ENCODE measurements around the gene PRR22. TPM values are rescaled to one million over a fixed set of nuclear protein-coding genes. Genes with fewer than 3 reads are reported as not detected.
"Not testable (repeated sequence)": the region's sequence is repeated elsewhere in the genome, so short reads cannot be mapped to it uniquely, and the experiment has no call there.

PRR22 gene
- total RNA-seq, 1 experiment from 2014 or later: 5.6 TPM

GRCh38 chr19:5782945-5783919 lies 1.3 kb downstream of the PRR22 start:
- no peaks in the 10 kb centered on the region for H3K9me3 ChIP-seq (ENCODE audit: low read length)
- H3K4me2 ChIP-seq (ENCODE audit: low read length): no peak overlapping the region
- no TSS peak for BruUV-seq (replicated peaks)
- ChIA-PET POLR2A (ENCODE audit: unreplicated experiment) (no interaction called here), CTCF (interaction anchor here (0.6 kb wide), 1 partner anchor 20 kb away, joined by 3 read pairs; no protein-coding TSS in a partner anchor)
- H3K4me1 ChIP-seq (ENCODE audit: insufficient read depth, low read length): no peaks in the 10 kb centered on the region
- H3K27me3 ChIP-seq (ENCODE audit: low read length): no peaks in the 10 kb centered on the region
- H3K36me3 ChIP-seq (ENCODE audit: low read depth, low read length): peaks cover 27% of the 10 kb centered on the region
- H2AFZ ChIP-seq (ENCODE audit: low read length): no peak overlapping the region
- H3K27ac ChIP-seq (ENCODE audit: low read length): no peak overlapping the region
- no peak for TF ChIP-seq EZH2 (IDR thresholded peaks at IDR 0.05; ENCODE audit: low read length, unreplicated experiment)
- no peak for TF ChIP-seq CTCF (conservative IDR thresholded peaks at IDR 0.05; ENCODE audit: low read depth, low read length)
- TF ChIP-seq EZH2phosphoT487 (IDR thresholded peaks at IDR 0.05; ENCODE audit: borderline replicate concordance, low read length): no peak
- ATAC-seq (no peak), DNase-seq (no peak)
- no peaks in the 10 kb centered on the region for H4K20me1 ChIP-seq (ENCODE audit: low read length)
- no peaks in the 10 kb centered on the region for H3F3A ChIP-seq (ENCODE audit: low read length, unreplicated experiment)
- intact Hi-C loops (cut with micrococcal nuclease): no loop called here
- no peak overlapping the region for H3K4me3 ChIP-seq (ENCODE audit: low read length)
- no peak overlapping the region for H3K9ac ChIP-seq (ENCODE audit: low read length)
- H3K79me2 ChIP-seq (ENCODE audit: low read length): no peaks in the 10 kb centered on the region
- no peaks in the 10 kb centered on the region for H3K9me2 ChIP-seq (replicated peaks; ENCODE audit: low read length)

- no peak overlapping the region for H2AFZ ChIP-seq (ENCODE audit: low read length)
- H3K4me3 ChIP-seq (ENCODE audit: low read length): no peak overlapping the region
- H3K4me1 ChIP-seq (ENCODE audit: insufficient read depth, low read length): no peaks in the 10 kb centered on the region
- no peak for DNase-seq
- H3K9me3 ChIP-seq (ENCODE audit: low read length): no peaks in the 10 kb centered on the region
- H3K4me2 ChIP-seq (ENCODE audit: low read length): no peak overlapping the region
- TF ChIP-seq EZH2phosphoT487 (IDR thresholded peaks at IDR 0.05; ENCODE audit: borderline replicate concordance, low read length): no peak
- TF ChIP-seq EZH2 (IDR thresholded peaks at IDR 0.05; ENCODE audit: low read length, unreplicated experiment): no peak
- no peak for TF ChIP-seq CTCF (conservative IDR thresholded peaks at IDR 0.05; ENCODE audit: low read depth, low read length)
- no TSS peak for BruUV-seq (replicated peaks)
- H3F3A ChIP-seq (ENCODE audit: low read length, unreplicated experiment): no peaks in the 10 kb centered on the region
- H3K36me3 ChIP-seq (ENCODE audit: low read depth, low read length): peaks cover 19% of the 10 kb centered on the region
- no peaks in the 10 kb centered on the region for H4K20me1 ChIP-seq (ENCODE audit: low read length)
- no peak overlapping the region for H3K9ac ChIP-seq (ENCODE audit: low read length)
- POLR2A ChIA-PET (ENCODE audit: unreplicated experiment): no interaction called here
- no peaks in the 10 kb centered on the region for H3K79me2 ChIP-seq (ENCODE audit: low read length)
- intact Hi-C loops (cut with micrococcal nuclease): no loop called here
- peak; percentile 8; the same call in 1 of the 2 replicates for ATAC-seq
- H3K27me3 ChIP-seq (ENCODE audit: low read length): no peaks in the 10 kb centered on the region
- no peaks in the 10 kb centered on the region for H3K9me2 ChIP-seq (replicated peaks; ENCODE audit: low read length)
- CTCF ChIA-PET: interaction anchor here (0.6 kb wide), 1 partner anchor 21 kb away, joined by 3 read pairs; no protein-coding TSS in a partner anchor
- H3K27ac ChIP-seq (ENCODE audit: low read length): no peak overlapping the region
Measured at GRCh38 chr19:5782322-5782721, 2.2 kb downstream of the PRR22 start.

GRCh38 chr19:5780916-5781315 lies 3.6 kb downstream of the PRR22 start:
- H3K36me3 ChIP-seq (ENCODE audit: low read depth, low read length); H3K79me2 ChIP-seq (ENCODE audit: low read length); H3K4me2 ChIP-seq (ENCODE audit: low read length); H2AFZ ChIP-seq (ENCODE audit: low read length); H3K27ac ChIP-seq (ENCODE audit: low read length); CTCF ChIA-PET; H3K9ac ChIP-seq (ENCODE audit: low read length); H3K4me1 ChIP-seq (ENCODE audit: insufficient read depth, low read length); H3K4me3 ChIP-seq (ENCODE audit: low read length); H3K9me3 ChIP-seq (ENCODE audit: low read length); BruUV-seq (replicated peaks); ATAC-seq; intact Hi-C loops (cut with micrococcal nuclease); H3K9me2 ChIP-seq (replicated peaks; ENCODE audit: low read length); H4K20me1 ChIP-seq (ENCODE audit: low read length); H3F3A ChIP-seq (ENCODE audit: low read length, unreplicated experiment); H3K27me3 ChIP-seq (ENCODE audit: low read length); DNase-seq: not testable (repeated sequence)
- POLR2A ChIA-PET (ENCODE audit: unreplicated experiment): interaction anchor here (0.6 kb wide), 1 partner anchor 377 kb away, joined by 10 read pairs; no protein-coding TSS in a partner anchor
